Transverse colon (tissue), 4 donors: Measurements from ENCODE around the gene DZIP1L. TPM values are rescaled to one million over a fixed set of nuclear protein-coding genes. Genes with fewer than 3 reads are reported as not detected.

ENCODE experiments used
- DNase-seq: peaks from one replicate; pipeline ENCODE4 v3.0.0-alpha.2; 2019
- H3K27ac ChIP-seq, 4 donors: fragments of 200-600 bp; sonication (generic); 2 replicates each; pipeline ENCODE4 v1.5.1; 2016 to 2018; ENCODE audit warnings: inconsistent platforms in 4 of 4
- H3K27me3 ChIP-seq: fragments of 200-600 bp; sonication (generic); 2 replicates; pipeline ENCODE4 v1.5.1; 2017; ENCODE audit warnings: inconsistent platforms
- H3K36me3 ChIP-seq, 4 donors: fragments of 200-600 bp; sonication (generic); 2 replicates each; pipeline ENCODE4 v1.5.1; 2017 to 2019; ENCODE audit warnings: inconsistent platforms in 4 of 4
- H3K4me1 ChIP-seq, 4 donors: fragments of 200-600 bp; sonication (generic); 2 replicates each; pipeline ENCODE4 v1.5.1; 2017 to 2020; ENCODE audit warnings: inconsistent platforms in 4 of 4
- H3K4me3 ChIP-seq, 4 donors: fragments of 200-600 bp; sonication (generic); 1 replicate in 1 of 4; 2 replicates in 3 of 4; pipeline versions ENCODE4 v1.5.1 to v1.6.1; 2017 to 2019; ENCODE audit warnings: inconsistent platforms in 4 of 4
- H3K9me3 ChIP-seq, 2 donors: fragments of 200-600 bp; sonication (generic); 2 replicates each; pipeline ENCODE4 v1.5.1; 2017 to 2019; ENCODE audit warnings: inconsistent platforms in 2 of 2
- EP300 ChIP-seq: sonication (generic); formaldehyde crosslinking; IDR thresholded peaks from one replicate; pipeline ENCODE4 v1.6.1; 2017; ENCODE audit warnings: antibody characterized with exemption, low read depth
- POLR2A ChIP-seq: fragments of 450-650 bp; IDR thresholded peaks from one replicate; pipeline ENCODE4 v1.6.1; 2016; ENCODE audit warnings: antibody characterized with exemption, mild to moderate bottlenecking, moderate library complexity
- POLR2AphosphoS5 ChIP-seq, 3 donors: sonication (generic); formaldehyde crosslinking; IDR thresholded peaks; one replicate each; pipeline ENCODE4 v1.6.1; 2016; ENCODE audit warnings: antibody characterized with exemption in 3 of 3
- WGBS, 2 donors: methylation state at CpG; one replicate each; pipeline ENCODE4 v1.1.5; 2018; ENCODE audit warnings: low coverage in 1 of 2; 5-methylcytosine and 5-hydroxymethylcytosine counted together
- in situ Hi-C, 4 donors: fragments of 200-750 bp; cut with MboI; loops; one replicate each; pipeline versions ENCODE4 v1.15.0 to v1.15.1; 2017; ENCODE audit warnings: low sequenced_read_pairs in 3 of 4, low pct_ligation_motif_present in 1 of 4, low pct_unique_long_range_greater_than_20kb in 1 of 4
- intact Hi-C: fragments of 100-400 bp; cut with DNase I; formaldehyde crosslinking; loops from one replicate; pipeline ENCODE4 v1.15.1; 2023; ENCODE audit warnings: low total_unique reads
- total RNA-seq, 4 donors: library from RNA; depleted of rRNA; stranded (reverse); fragments of >200 nt; gene quantifications; one replicate each; pipeline ENCODE4 v1.1.0, GENCODE V29; 2016
- TF ChIP-seq, protein P1 (sequence below), 5 experiments: fragments of 200-600 bp in 3 of 5; fragments of 450-650 bp in 2 of 5; sonication (generic) in 3 of 5; IDR thresholded peaks; 1 replicate in 2 of 5; 2 replicates in 3 of 5; pipeline ENCODE4 v1.5.1; 2016 to 2017; ENCODE audit warnings: antibody characterized with exemption in 5 of 5, inconsistent platforms in 3 of 5, mild to moderate bottlenecking in 2 of 5, moderate library complexity in 1 of 5

Gene DZIP1L
- total RNA-seq, 4 donors from 2014 or later, result 4.6 to 13.0 (median 5.1) TPM; not detected in 1

DNA sequence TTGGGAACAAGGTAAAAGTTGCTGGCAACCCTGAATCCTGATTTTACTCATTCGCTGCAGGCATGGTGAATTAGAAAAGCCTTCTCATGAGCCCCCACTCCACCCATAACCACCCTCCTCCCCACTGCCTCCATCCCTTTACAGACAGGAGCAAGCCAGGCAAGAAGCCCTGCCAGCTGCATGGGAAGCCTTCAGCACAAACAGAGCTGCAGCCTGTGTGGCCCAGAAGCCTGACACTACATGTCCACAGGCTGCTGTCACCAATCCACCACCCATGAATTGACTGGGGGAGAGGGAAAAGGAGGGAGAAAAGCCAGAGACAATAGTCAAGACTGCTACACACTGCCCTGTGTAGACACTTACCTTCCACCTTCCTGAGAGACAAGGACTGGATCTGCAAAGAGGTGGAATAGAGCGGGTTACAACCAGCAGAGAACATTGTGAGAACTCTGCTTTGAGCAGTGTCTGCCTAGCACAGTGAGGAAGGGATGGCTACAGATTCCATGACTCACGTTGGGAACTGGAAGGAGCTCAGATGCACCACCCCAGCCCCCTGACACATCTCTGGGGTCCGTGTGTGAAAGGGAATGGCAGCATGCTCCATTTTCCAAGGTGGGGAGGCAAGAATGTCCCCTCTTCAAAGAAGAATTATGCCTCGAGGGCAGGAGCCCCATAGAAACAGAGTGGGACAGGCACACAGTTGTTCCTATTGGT lies 33.9 kb downstream of the DZIP1L start:
- peaks cover 0 to 3% (median 0%) of the 10 kb centered on the region in 4 donors for H3K36me3 ChIP-seq
- WGBS, 2 donors, result 60 to 100% methylated on average over 1 to 5 of the region's 5 CpGs
- H3K4me3 ChIP-seq, result no peak overlapping the region
- peak overlapping the region in 2 of 4 donors; percentile 42 to 53 for H3K27ac ChIP-seq
- H3K27me3 ChIP-seq, result no peaks in the 10 kb centered on the region
- intact Hi-C loops (no loop called here), in situ Hi-C loops (no loop called here)
- TF ChIP-seq POLR2A (no peak), EP300 (no peak), POLR2AphosphoS5 (IDR thresholded peaks at IDR 0.05) (no peak)
- TF ChIP-seq, protein P1, sequence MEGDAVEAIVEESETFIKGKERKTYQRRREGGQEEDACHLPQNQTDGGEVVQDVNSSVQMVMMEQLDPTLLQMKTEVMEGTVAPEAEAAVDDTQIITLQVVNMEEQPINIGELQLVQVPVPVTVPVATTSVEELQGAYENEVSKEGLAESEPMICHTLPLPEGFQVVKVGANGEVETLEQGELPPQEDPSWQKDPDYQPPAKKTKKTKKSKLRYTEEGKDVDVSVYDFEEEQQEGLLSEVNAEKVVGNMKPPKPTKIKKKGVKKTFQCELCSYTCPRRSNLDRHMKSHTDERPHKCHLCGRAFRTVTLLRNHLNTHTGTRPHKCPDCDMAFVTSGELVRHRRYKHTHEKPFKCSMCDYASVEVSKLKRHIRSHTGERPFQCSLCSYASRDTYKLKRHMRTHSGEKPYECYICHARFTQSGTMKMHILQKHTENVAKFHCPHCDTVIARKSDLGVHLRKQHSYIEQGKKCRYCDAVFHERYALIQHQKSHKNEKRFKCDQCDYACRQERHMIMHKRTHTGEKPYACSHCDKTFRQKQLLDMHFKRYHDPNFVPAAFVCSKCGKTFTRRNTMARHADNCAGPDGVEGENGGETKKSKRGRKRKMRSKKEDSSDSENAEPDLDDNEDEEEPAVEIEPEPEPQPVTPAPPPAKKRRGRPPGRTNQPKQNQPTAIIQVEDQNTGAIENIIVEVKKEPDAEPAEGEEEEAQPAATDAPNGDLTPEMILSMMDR (IDR thresholded peaks at IDR 0.05), result no peak
- peaks cover 0 to 9% (median 0%) of the 10 kb centered on the region in 4 donors for H3K4me1 ChIP-seq
- no peaks in the 10 kb centered on the region for H3K9me3 ChIP-seq
- no peak for DNase-seq

DNA sequence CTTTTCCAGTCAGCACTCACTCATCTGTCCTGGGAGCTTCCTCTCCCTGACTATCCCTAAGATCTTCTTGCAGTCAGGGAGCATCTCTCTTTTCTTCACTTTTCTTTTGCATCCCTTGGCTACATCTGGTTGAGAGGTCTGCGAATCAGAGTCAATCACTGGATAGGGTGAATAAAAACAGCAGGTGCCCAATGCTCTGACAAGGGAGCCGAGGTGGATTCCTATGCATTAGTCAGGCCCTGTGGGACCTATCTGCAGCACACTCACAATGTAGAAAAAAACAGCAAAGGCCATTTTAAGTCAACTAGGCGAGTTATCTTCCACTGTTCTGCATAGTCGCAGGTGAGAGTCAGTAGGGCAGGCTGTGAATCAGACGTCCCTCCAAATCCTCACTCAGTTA lies 35.5 kb downstream of the DZIP1L start:
- 86 to 100% methylated on average over 4 to 5 of the region's 5 CpGs for WGBS, 2 donors
- Histone ChIP-seq H3K27ac (no peak overlapping the region), H3K4me1 (peaks cover 0 to 9% (median 0%) of the 10 kb centered on the region in 4 donors), H3K4me3 (no peak overlapping the region), H3K9me3 (no peaks in the 10 kb centered on the region), H3K27me3 (no peaks in the 10 kb centered on the region), H3K36me3 (no peaks in the 10 kb centered on the region)
- no peak for DNase-seq
- intact Hi-C loops (no loop called here), in situ Hi-C loops (no loop called here)
- TF ChIP-seq POLR2A, result no peak
- TF ChIP-seq, protein P1 (IDR thresholded peaks at IDR 0.05), result no peak

DNA sequence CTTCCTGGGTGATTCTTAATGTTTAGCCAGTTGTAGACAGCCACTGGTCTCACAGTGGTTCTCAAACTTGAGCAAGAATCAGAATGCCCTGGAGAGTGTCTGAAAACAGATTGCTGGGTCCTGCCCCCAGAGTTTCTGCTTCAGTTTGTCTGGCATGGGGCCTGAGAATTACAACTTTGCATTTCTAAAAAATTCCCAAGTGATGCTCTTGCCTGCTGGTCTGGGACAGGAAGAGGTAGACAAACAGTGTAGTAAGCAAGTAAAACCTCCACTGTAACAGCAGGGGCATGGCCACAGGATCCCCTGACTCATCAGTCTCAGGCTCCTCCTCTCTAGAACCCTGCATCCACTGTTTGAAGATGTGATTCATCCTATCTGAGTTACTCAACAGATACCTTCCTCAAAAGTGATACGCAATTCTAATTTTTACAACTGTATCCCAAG lies 36.5 kb downstream of the DZIP1L start:
- intact Hi-C loops (no loop called here), in situ Hi-C loops (no loop called here)
- no peak for TF ChIP-seq POLR2AphosphoS5 (IDR thresholded peaks at IDR 0.05)
- no peak for TF ChIP-seq POLR2A
- TF ChIP-seq, protein P1 (IDR thresholded peaks at IDR 0.05), result no peak
- no peak for TF ChIP-seq EP300
- H3K9me3 ChIP-seq, result no peaks in the 10 kb centered on the region
- H3K36me3 ChIP-seq, result no peaks in the 10 kb centered on the region
- H3K27ac ChIP-seq, result no peak overlapping the region
- WGBS, 2 donors, result 4% methylated on average over 1 of the region's 1 CpG; no CpG with 5 or more reads in 1 of the 2 donors
- peaks cover 0 to 9% (median 0%) of the 10 kb centered on the region in 4 donors for H3K4me1 ChIP-seq
- H3K27me3 ChIP-seq, result no peaks in the 10 kb centered on the region
- no peak for DNase-seq
- H3K4me3 ChIP-seq, result no peak overlapping the region

DNA sequence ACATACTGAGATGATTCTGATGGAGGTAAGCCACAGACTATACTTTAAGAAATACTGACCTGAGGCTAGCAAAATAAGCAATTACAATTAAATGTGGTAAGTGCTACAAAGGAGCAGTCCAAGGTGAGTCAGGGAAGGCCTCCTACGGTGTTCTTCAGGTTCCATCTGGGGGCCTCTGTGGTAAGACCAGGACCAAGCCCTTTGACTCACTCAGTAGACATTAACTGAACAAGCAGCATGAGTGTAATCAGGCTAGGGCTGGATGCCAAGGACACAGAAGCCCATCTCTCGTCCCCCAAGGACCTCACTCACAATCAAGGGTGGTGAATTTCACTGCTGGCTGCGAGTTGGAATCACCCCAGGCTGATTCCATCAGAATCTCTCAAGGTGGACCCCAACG lies 37.3 kb downstream of the DZIP1L start:
- in situ Hi-C loops, result no loop called here
- Histone ChIP-seq H3K36me3 (no peaks in the 10 kb centered on the region), H3K4me3 (no peak overlapping the region), H3K27me3 (no peaks in the 10 kb centered on the region), H3K9me3 (no peaks in the 10 kb centered on the region), H3K27ac (no peak overlapping the region), H3K4me1 (peaks cover 0 to 9% (median 0%) of the 10 kb centered on the region in 4 donors)
- TF ChIP-seq, protein P1 (IDR thresholded peaks at IDR 0.05), result no peak
- TF ChIP-seq POLR2AphosphoS5 (IDR thresholded peaks at IDR 0.05) (no peak), EP300 (no peak), POLR2A (no peak)
- WGBS, 2 donors, result 84 to 100% methylated on average over 1 to 4 of the region's 4 CpGs
- DNase-seq, result no peak
- intact Hi-C loops, result no loop called here
